ENCODE data around the gene CHST14. TPM values are rescaled to one million over a fixed set of nuclear protein-coding genes. Genes with fewer than 3 reads are reported as not detected.

CHST14 gene
- total RNA-seq, 1 donor from 2014 or later = 25.7 TPM

GRCh38 chr15:40449275-40449674 lies 21.5 kb upstream of the CHST14 start:
- Mint-ChIP-seq H3K4me3 (ENCODE audit: unreplicated experiment) (no peak overlapping the region), H3K27me3 (ENCODE audit: low read depth, unreplicated experiment) (no peaks in the 10 kb centered on the region), H3K4me1 (ENCODE audit: low read depth, unreplicated experiment) (peaks cover 46% of the 10 kb centered on the region), H3K9me3 (ENCODE audit: unreplicated experiment) (no peaks in the 10 kb centered on the region), H3K27ac (ENCODE audit: unreplicated experiment) (no peak overlapping the region), H3K36me3 (ENCODE audit: low read depth, unreplicated experiment) (peaks cover 5% of the 10 kb centered on the region)
- Histone ChIP-seq H3K4me1 (ENCODE audit: insufficient read depth, low read length) (peaks cover 17% of the 10 kb centered on the region), H3K27ac (ENCODE audit: low read depth, low read length) (no peak overlapping the region), H3K36me3 (ENCODE audit: insufficient read depth, low read length) (no peaks in the 10 kb centered on the region), H3K27me3 (ENCODE audit: insufficient read depth, low read length) (no peaks in the 10 kb centered on the region), H3K9ac (ENCODE audit: low read length) (no peak overlapping the region), H3K4me2 (ENCODE audit: low read length) (no peak overlapping the region), H3K9me3 (ENCODE audit: insufficient read depth, low read depth, low read length) (no peaks in the 10 kb centered on the region), H3K4me3 (ENCODE audit: insufficient read depth, low read depth, low read length) (no peak overlapping the region), H3K79me2 (ENCODE audit: insufficient read depth, low read length) (peaks cover 83% of the 10 kb centered on the region), H4K20me1 (ENCODE audit: insufficient read depth, low read length) (peaks cover 91% of the 10 kb centered on the region), H2AFZ (ENCODE audit: low read depth, low read length) (no peak overlapping the region)
- no peak for TF ChIP-seq CTCF (IDR thresholded peaks at IDR 0.05; ENCODE audit: insufficient read depth, low read depth, low read length)
- no peak for TF ChIP-seq EZH2 (IDR thresholded peaks at IDR 0.05; ENCODE audit: insufficient read depth, low read length)
- no peak for DNase-seq (ENCODE audit: low read depth)
- no peak for FAIRE-seq

GRCh38 chr15:40450047-40450446 lies 20.7 kb upstream of the CHST14 start:
- FAIRE-seq = no peak
- Histone ChIP-seq H2AFZ (ENCODE audit: low read depth, low read length) (no peak overlapping the region), H3K4me3 (ENCODE audit: insufficient read depth, low read depth, low read length) (no peak overlapping the region), H3K9ac (ENCODE audit: low read length) (no peak overlapping the region), H3K9me3 (ENCODE audit: insufficient read depth, low read depth, low read length) (no peaks in the 10 kb centered on the region), H3K27me3 (ENCODE audit: insufficient read depth, low read length) (no peaks in the 10 kb centered on the region), H4K20me1 (ENCODE audit: insufficient read depth, low read length) (peaks cover 91% of the 10 kb centered on the region), H3K4me1 (ENCODE audit: insufficient read depth, low read length) (peaks cover 18% of the 10 kb centered on the region), H3K27ac (ENCODE audit: low read depth, low read length) (no peak overlapping the region), H3K4me2 (ENCODE audit: low read length) (no peak overlapping the region), H3K79me2 (ENCODE audit: insufficient read depth, low read length) (peaks cover 82% of the 10 kb centered on the region), H3K36me3 (ENCODE audit: insufficient read depth, low read length) (no peaks in the 10 kb centered on the region)
- no peaks in the 10 kb centered on the region for H3K27me3 Mint-ChIP-seq (ENCODE audit: low read depth, unreplicated experiment)
- DNase-seq (ENCODE audit: low read depth) = no peak
- no peaks in the 10 kb centered on the region for H3K9me3 Mint-ChIP-seq (ENCODE audit: unreplicated experiment)
- H3K27ac Mint-ChIP-seq (ENCODE audit: unreplicated experiment) = no peak overlapping the region
- TF ChIP-seq EZH2 (IDR thresholded peaks at IDR 0.05; ENCODE audit: insufficient read depth, low read length) = no peak
- TF ChIP-seq CTCF (IDR thresholded peaks at IDR 0.05; ENCODE audit: insufficient read depth, low read depth, low read length) = no peak
- H3K4me1 Mint-ChIP-seq (ENCODE audit: low read depth, unreplicated experiment) = peaks cover 46% of the 10 kb centered on the region
- H3K36me3 Mint-ChIP-seq (ENCODE audit: low read depth, unreplicated experiment) = peaks cover 5% of the 10 kb centered on the region
- H3K4me3 Mint-ChIP-seq (ENCODE audit: unreplicated experiment) = no peak overlapping the region

- peaks cover 49% of the 10 kb centered on the region for H3K4me1 Mint-ChIP-seq (ENCODE audit: low read depth, unreplicated experiment)
- H3K27ac Mint-ChIP-seq (ENCODE audit: unreplicated experiment) = no peak overlapping the region
- Histone ChIP-seq H4K20me1 (ENCODE audit: insufficient read depth, low read length) (peaks cover 91% of the 10 kb centered on the region), H3K9me3 (ENCODE audit: insufficient read depth, low read depth, low read length) (no peaks in the 10 kb centered on the region), H2AFZ (ENCODE audit: low read depth, low read length) (no peak overlapping the region), H3K9ac (ENCODE audit: low read length) (no peak overlapping the region), H3K4me3 (ENCODE audit: insufficient read depth, low read depth, low read length) (no peak overlapping the region), H3K4me2 (ENCODE audit: low read length) (no peak overlapping the region), H3K27ac (ENCODE audit: low read depth, low read length) (no peak overlapping the region), H3K4me1 (ENCODE audit: insufficient read depth, low read length) (peaks cover 16% of the 10 kb centered on the region), H3K79me2 (ENCODE audit: insufficient read depth, low read length) (peaks cover 86% of the 10 kb centered on the region), H3K36me3 (ENCODE audit: insufficient read depth, low read length) (no peaks in the 10 kb centered on the region), H3K27me3 (ENCODE audit: insufficient read depth, low read length) (no peaks in the 10 kb centered on the region)
- no peak overlapping the region for H3K4me3 Mint-ChIP-seq (ENCODE audit: unreplicated experiment)
- FAIRE-seq = no peak
- peaks cover 5% of the 10 kb centered on the region for H3K36me3 Mint-ChIP-seq (ENCODE audit: low read depth, unreplicated experiment)
- TF ChIP-seq EZH2 (IDR thresholded peaks at IDR 0.05; ENCODE audit: insufficient read depth, low read length) (no peak), CTCF (IDR thresholded peaks at IDR 0.05; ENCODE audit: insufficient read depth, low read depth, low read length) (no peak)
- H3K27me3 Mint-ChIP-seq (ENCODE audit: low read depth, unreplicated experiment) = no peaks in the 10 kb centered on the region
- H3K9me3 Mint-ChIP-seq (ENCODE audit: unreplicated experiment) = no peaks in the 10 kb centered on the region
- DNase-seq (ENCODE audit: low read depth) = no peak
Measured at GRCh38 chr15:40451527-40452158, 19.1 kb upstream of the CHST14 start.
